T-cell (primary cell): ENCODE measurements around the gene CDHR2. TPM values are rescaled to one million over a fixed set of nuclear protein-coding genes. Genes with fewer than 3 reads are reported as not detected.
A peak's percentile ranks its signal among the peaks of the same experiment; 100 is the strongest.

Experiments used
- ATAC-seq, 4 experiments: fragments of 200-7000 bp in 3 of 4; fragments of 150-1000 bp in 1 of 4; cut with Tn5 transposase; replicated peaks in 1 of 4; 1 replicate in 3 of 4; 2 replicates in 1 of 4; pipeline ENCODE4 v1.10.0; 2021; ENCODE audit warnings: moderate library complexity in 3 of 4, mild to moderate bottlenecking in 2 of 4, moderate number of reproducible peaks in 1 of 4
- CTCF ChIA-PET, 2 donors: fragments of 300-600 bp; sonication (Branson Sonifier 250); formaldehyde crosslinking; loops; one replicate each; lab custom pipeline; 2022; ENCODE audit warnings: antibody characterized with exemption in 2 of 2; lab: Charles Lee
- POLR2A ChIA-PET, 2 donors: fragments of 300-600 bp; sonication (Branson Sonifier 250); formaldehyde crosslinking; loops; one replicate each; lab custom pipeline; 2022; ENCODE audit warnings: antibody characterized with exemption in 2 of 2; lab: Charles Lee
- DNase-seq, 35 experiments: peaks; one replicate each; pipeline versions ENCODE4 v3.0.0 to v3.0.0-alpha.2; 2013 to 2023
- H3K27ac ChIP-seq: one replicate; pipeline ENCODE4 v1.5.1; 2013; ENCODE audit warnings: low read length
- H3K27me3 ChIP-seq, 2 experiments: replicated peaks in 1 of 2; 1 replicate in 1 of 2; 2 replicates in 1 of 2; pipeline versions ENCODE4 v1.6.1 to v1.7.0; 2013; ENCODE audit warnings: low read length in 1 of 2, mixed read lengths in 1 of 2; ENCODE audit not compliant: control insufficient read depth in 2 of 2, insufficient read depth in 2 of 2; ENCODE audit errors: extremely low read depth in 1 of 2
- H3K36me3 ChIP-seq, 2 donors: 1 replicate in 1 of 2; 2 replicates in 1 of 2; pipeline versions ENCODE4 v1.6.1 to v1.7.0; 2013; ENCODE audit warnings: low read length in 1 of 2; ENCODE audit not compliant: control insufficient read depth in 2 of 2, insufficient read depth in 1 of 2; ENCODE audit errors: extremely low read depth in 1 of 2
- H3K4me1 ChIP-seq, 2 experiments: 1 replicate in 1 of 2; 2 replicates in 1 of 2; pipeline versions ENCODE4 v1.6.1 to v1.7.0; 2013; ENCODE audit warnings: low read length in 2 of 2, mixed read lengths in 1 of 2; ENCODE audit not compliant: insufficient read depth in 2 of 2, control insufficient read depth in 1 of 2; ENCODE audit errors: extremely low read depth in 1 of 2
- H3K4me3 ChIP-seq, 2 donors: 1 replicate in 1 of 2; 2 replicates in 1 of 2; pipeline versions ENCODE4 v1.5.1 to v1.7.0; 2013; ENCODE audit warnings: mild to moderate bottlenecking in 2 of 2, low read length in 1 of 2, moderate library complexity in 1 of 2; ENCODE audit not compliant: control insufficient read depth in 1 of 2; ENCODE audit errors: extremely low read depth in 1 of 2
- H3K9me3 ChIP-seq: 2 replicates; pipeline ENCODE4 v1.7.0; 2013
- H3K27ac Mint-ChIP-seq, 2 donors: one replicate each; pipeline ENCODE4 v1.8.0; 2020 to 2021; ENCODE audit warnings: mild to moderate bottlenecking in 2 of 2, mixed read lengths in 2 of 2
- H3K27me3 Mint-ChIP-seq, 2 donors: one replicate each; pipeline ENCODE4 v1.8.0; 2021 to 2022; ENCODE audit warnings: mixed read lengths in 2 of 2
- H3K36me3 Mint-ChIP-seq: one replicate; pipeline ENCODE4 v1.8.0; 2021; ENCODE audit warnings: mixed read lengths
- H3K4me1 Mint-ChIP-seq, 3 donors: one replicate each; pipeline ENCODE4 v1.8.0; 2020 to 2022; ENCODE audit warnings: mixed read lengths in 3 of 3, mild to moderate bottlenecking in 1 of 3
- H3K4me3 Mint-ChIP-seq, 3 donors: one replicate each; pipeline ENCODE4 v1.8.0; 2020 to 2022; ENCODE audit warnings: mild to moderate bottlenecking in 3 of 3, mixed read lengths in 3 of 3, moderate library complexity in 3 of 3
- H3K9me3 Mint-ChIP-seq, 3 donors: one replicate each; pipeline ENCODE4 v1.8.0; 2020 to 2022; ENCODE audit warnings: mixed read lengths in 3 of 3
- WGBS: methylation state at CpG from one replicate; pipeline ENCODE4 v1.1.5; 2013; ENCODE audit warnings: missing lambda C conversion rate; ENCODE audit not compliant: insufficient coverage; 5-methylcytosine and 5-hydroxymethylcytosine counted together
- total RNA-seq, 35 experiments: library from RNA in 6 of 35; stranded (reverse) in 6 of 35; fragments of 120-200 nt in 1 of 35; gene quantifications; one replicate each; pipeline versions ENCODE4 v1.2.1 to v1.2.4 and lab custom pipeline; 2013 to 2026

CDHR2 gene
- total RNA-seq, 5 donors from 2014 or later (not counting 1 experiment from before 2014, with no cell fraction given), result 1.6 to 3.1 (median 2.8) TPM

GRCh38 chr5:176540956-176541337 is 8.2 kb upstream of the CDHR2 start:
- Mint-ChIP-seq H3K27me3 (no peaks in the 10 kb centered on the region), H3K27ac (peak overlapping the region; percentile 99 to 100), H3K9me3 (no peaks in the 10 kb centered on the region), H3K36me3 (no peaks in the 10 kb centered on the region), H3K4me1 (peaks cover 64 to 68% (median 65%) of the 10 kb centered on the region in 3 donors), H3K4me3 (peak overlapping the region; percentile 85 to 91 (median 90))
- Histone ChIP-seq H3K9me3 (no peaks in the 10 kb centered on the region), H3K4me1 (peaks cover 34 to 73% of the 10 kb centered on the region in 2 experiments), H3K27ac (peak overlapping the region; percentile 83), H3K27me3 (no peaks in the 10 kb centered on the region), H3K36me3 (no peaks in the 10 kb centered on the region), H3K4me3 (peak overlapping the region; percentile 49 to 81)
- DNase-seq (peak in 8 of 35 experiments; percentile 28 to 65 (median 44)), ATAC-seq (no peak)
- WGBS, result 17% methylated on average over 1 of the region's 8 CpGs
- CTCF ChIA-PET, result interaction anchor here in 1 of 2 donors (0.5 to 1.1 kb wide), 2 partner anchors 30 to 93 kb away, joined by 3 to 4 read pairs; partner anchors contain the start of gene FAF2
- POLR2A ChIA-PET, result no interaction called here

- H3K9me3 Mint-ChIP-seq, result no peaks in the 10 kb centered on the region
- H3K4me3 ChIP-seq, result peak overlapping the region; percentile 78 to 81
- no peaks in the 10 kb centered on the region for H3K27me3 ChIP-seq
- DNase-seq, result peak; percentile 54 to 82 (median 69)
- H3K27ac ChIP-seq, result peak overlapping the region; percentile 83
- ChIA-PET POLR2A (no interaction called here), CTCF (interaction anchor here in 1 of 2 donors (1.1 kb wide), 1 partner anchor 93 kb away, joined by 3 read pairs; the partner anchor contains the start of gene FAF2)
- no peaks in the 10 kb centered on the region for H3K36me3 ChIP-seq
- H3K27me3 Mint-ChIP-seq, result no peaks in the 10 kb centered on the region
- H3K9me3 ChIP-seq, result no peaks in the 10 kb centered on the region
- H3K4me3 Mint-ChIP-seq, result peak overlapping the region; percentile 85 to 91 (median 90)
- peak; percentile 21 to 27 (median 26) for ATAC-seq
- H3K36me3 Mint-ChIP-seq, result no peaks in the 10 kb centered on the region
- H3K4me1 Mint-ChIP-seq, result peaks cover 67 to 72% (median 69%) of the 10 kb centered on the region in 3 donors
- H3K27ac Mint-ChIP-seq, result peak overlapping the region; percentile 99 to 100
- H3K4me1 ChIP-seq, result peaks cover 34 to 74% of the 10 kb centered on the region in 2 experiments
- WGBS, result 0% methylated on average over 2 of the region's 12 CpGs
Observed at GRCh38 chr5:176541338-176542134, 7.6 kb upstream of the CDHR2 start.

GRCh38 chr5:176542135-176542595 is 7.0 kb upstream of the CDHR2 start:
- Histone ChIP-seq H3K4me3 (peak overlapping the region; percentile 78 to 81), H3K27ac (peak overlapping the region; percentile 83), H3K36me3 (no peaks in the 10 kb centered on the region), H3K4me1 (peaks cover 34 to 74% of the 10 kb centered on the region in 2 experiments), H3K9me3 (no peaks in the 10 kb centered on the region), H3K27me3 (no peaks in the 10 kb centered on the region)
- H3K36me3 Mint-ChIP-seq, result no peaks in the 10 kb centered on the region
- H3K27ac Mint-ChIP-seq, result peak overlapping the region; percentile 99 to 100
- ChIA-PET POLR2A (no interaction called here), CTCF (interaction anchor here in 1 of 2 donors (0.6 to 0.7 kb wide), 3 partner anchors 94 to 127 kb away, joined by 3 read pairs; partner anchors contain the start of gene FAF2)
- peak in 2 of 4 experiments; percentile 4 to 8 for ATAC-seq
- no peaks in the 10 kb centered on the region for H3K9me3 Mint-ChIP-seq
- 7% methylated on average over 6 of the region's 16 CpGs for WGBS
- H3K4me3 Mint-ChIP-seq, result peak overlapping the region; percentile 85 to 91 (median 90)
- no peaks in the 10 kb centered on the region for H3K27me3 Mint-ChIP-seq
- DNase-seq, result peak in 24 of 35 experiments; percentile 35 to 76 (median 58)
- H3K4me1 Mint-ChIP-seq, result peaks cover 67 to 72% (median 69%) of the 10 kb centered on the region in 3 donors

GRCh38 chr5:176542596-176543427 is 6.3 kb upstream of the CDHR2 start:
- Histone ChIP-seq H3K36me3 (no peaks in the 10 kb centered on the region), H3K4me3 (peak overlapping the region; percentile 78 to 81), H3K9me3 (no peaks in the 10 kb centered on the region), H3K27me3 (no peaks in the 10 kb centered on the region), H3K4me1 (peaks cover 34 to 79% of the 10 kb centered on the region in 2 experiments), H3K27ac (peak overlapping the region; percentile 83)
- ATAC-seq (peak; percentile 24 to 34 (median 30)), DNase-seq (peak in 9 of 35 experiments; percentile 25 to 74 (median 33))
- Mint-ChIP-seq H3K4me1 (peaks cover 68 to 78% (median 74%) of the 10 kb centered on the region in 3 donors), H3K27ac (peak overlapping the region; percentile 99 to 100), H3K36me3 (no peaks in the 10 kb centered on the region), H3K9me3 (no peaks in the 10 kb centered on the region), H3K27me3 (no peaks in the 10 kb centered on the region), H3K4me3 (peak overlapping the region; percentile 85 to 91 (median 90))
- ChIA-PET CTCF (interaction anchor here (0.6 to 1.8 kb wide), 11 partner anchors 13 to 1593 kb away, joined by 3 to 11 read pairs (median 4); partner anchors contain the start of gene FAF2 (in 1 of the 2)), POLR2A (interaction anchor here (0.6 to 0.8 kb wide), 5 partner anchors 12 to 89 kb away, joined by 3 to 9 read pairs (median 4); no protein-coding TSS in a partner anchor)
- under 1% methylated on average over 110 of the region's 110 CpGs for WGBS

GRCh38 chr5:176543428-176544182 is 5.5 kb upstream of the CDHR2 start:
- peak; percentile 47 to 85 (median 61) for DNase-seq
- H3K9me3 Mint-ChIP-seq, result no peaks in the 10 kb centered on the region
- ChIA-PET POLR2A (interaction anchor here (0.5 to 1.3 kb wide), 8 partner anchors 9 to 1017 kb away, joined by 3 to 9 read pairs (median 4); no protein-coding TSS in a partner anchor), CTCF (interaction anchor here (0.6 to 1.8 kb wide), 12 partner anchors 8 to 1592 kb away, joined by 3 to 11 read pairs (median 4); partner anchors contain the start of gene FAF2 (in 1 of the 2))
- no peaks in the 10 kb centered on the region for H3K27me3 ChIP-seq
- peaks cover 65 to 75% (median 70%) of the 10 kb centered on the region in 3 donors for H3K4me1 Mint-ChIP-seq
- peak overlapping the region; percentile 87 to 91 (median 90) for H3K4me3 Mint-ChIP-seq
- WGBS, result under 1% methylated on average over 50 of the region's 63 CpGs
- H3K4me1 ChIP-seq, result peaks cover 30 to 77% of the 10 kb centered on the region in 2 experiments
- no peaks in the 10 kb centered on the region for H3K36me3 Mint-ChIP-seq
- H3K9me3 ChIP-seq, result no peaks in the 10 kb centered on the region
- H3K27me3 Mint-ChIP-seq, result no peaks in the 10 kb centered on the region
- H3K4me3 ChIP-seq, result peak overlapping the region; percentile 72 to 78
- H3K36me3 ChIP-seq, result no peaks in the 10 kb centered on the region
- peak overlapping the region; percentile 91 for H3K27ac ChIP-seq
- peak overlapping the region; percentile 97 to 98 for H3K27ac Mint-ChIP-seq
- peak; percentile 70 to 75 (median 74) for ATAC-seq
